Endodermal cell (in vitro differentiated cells): ENCODE measurements around the gene SPNS3. TPM values are rescaled to one million over a fixed set of nuclear protein-coding genes. Genes with fewer than 3 reads are reported as not detected.

Experiments
- DNase-seq: peaks from one replicate; pipeline ENCODE4 v3.0.0-alpha.2; 2017
- H3K27ac ChIP-seq: 2 replicates; pipeline ENCODE4 v1.5.1; 2013; ENCODE audit warnings: mild to moderate bottlenecking, low read depth, low read length, moderate library complexity
- H3K27me3 ChIP-seq: 2 replicates; pipeline ENCODE4 v1.6.1; 2013; ENCODE audit warnings: mild to moderate bottlenecking, low read length, moderate library complexity; ENCODE audit not compliant: insufficient read depth, control insufficient read depth, poor library complexity, severe bottlenecking
- H3K36me3 ChIP-seq: 2 replicates; pipeline ENCODE4 v1.7.0; 2013; ENCODE audit warnings: mild to moderate bottlenecking, low read length, moderate library complexity; ENCODE audit not compliant: control insufficient read depth, insufficient read depth
- H3K4me1 ChIP-seq: one replicate; pipeline ENCODE4 v1.7.0; 2013; ENCODE audit warnings: low read length; ENCODE audit not compliant: control insufficient read depth, insufficient read depth
- H3K4me3 ChIP-seq: 2 replicates; pipeline ENCODE4 v1.5.1; 2013; ENCODE audit warnings: mild to moderate bottlenecking, low read length, moderate library complexity
- H3K9ac ChIP-seq: 2 replicates; pipeline ENCODE4 v1.6.1; 2013; ENCODE audit warnings: mild to moderate bottlenecking, low read length, moderate library complexity; ENCODE audit not compliant: poor library complexity, severe bottlenecking; ENCODE audit errors: extremely low read depth
- H3K9me3 ChIP-seq: 2 replicates; pipeline ENCODE4 v1.6.1; 2013; ENCODE audit warnings: mild to moderate bottlenecking, low read length, moderate library complexity; ENCODE audit not compliant: control insufficient read depth
- H3K27ac Mint-ChIP-seq: 2 replicates; pipeline ENCODE4 v1.8.0; 2020; ENCODE audit warnings: mixed read lengths
- H3K27me3 Mint-ChIP-seq: 2 replicates; pipeline ENCODE4 v1.8.0; 2021; ENCODE audit warnings: mild to moderate bottlenecking, mixed read lengths; ENCODE audit not compliant: insufficient read depth
- H3K36me3 Mint-ChIP-seq: 2 replicates; pipeline ENCODE4 v1.8.0; 2020; ENCODE audit warnings: low read depth, mixed read lengths
- H3K4me1 Mint-ChIP-seq: 2 replicates; pipeline ENCODE4 v1.8.0; 2020; ENCODE audit warnings: mixed read lengths
- H3K4me3 Mint-ChIP-seq: 2 replicates; pipeline ENCODE4 v1.8.0; 2020; ENCODE audit warnings: mild to moderate bottlenecking, moderate library complexity, mixed read lengths
- H3K9me3 Mint-ChIP-seq: 2 replicates; pipeline ENCODE4 v1.8.0; 2020; ENCODE audit warnings: mild to moderate bottlenecking, mixed read lengths
- WGBS, 2 experiments: methylation state at CpG; one replicate each; pipeline versions ENCODE4 v1.1.5 to v1.1.7; 2013; ENCODE audit warnings: missing lambda C conversion rate in 2 of 2, mixed read lengths in 1 of 2; ENCODE audit not compliant: insufficient coverage in 1 of 2, insufficient read length in 1 of 2; 5-methylcytosine and 5-hydroxymethylcytosine counted together
- total RNA-seq, 2 donors: library from RNA; stranded (reverse); fragmentation: NEBNext Ultra II Directional in 1 of 2; extraction: Animal tissue kit (Norgen Biotek cat#: 25700) in 1 of 2; gene quantifications; 2 replicates in 1 of 2; 3 replicates in 1 of 2; pipeline ENCODE4 v1.2.1, GENCODE V29; 2021
- TF ChIP-seq, protein P1 (sequence below): fragments of 200-600 bp; sonication (generic); conservative IDR thresholded peaks from 2 replicates; pipeline ENCODE4 v1.5.0; 2021; ENCODE audit warnings: antibody characterized with exemption, mild to moderate bottlenecking

SPNS3 gene
- total RNA-seq, 2 donors from 2014 or later, result not detected

GRCh38 chr17:4518901-4519300 is 85.2 kb downstream of the SPNS3 start:
- 87 to 95% methylated on average over 8 to 10 of the region's 10 CpGs for WGBS, 2 experiments
- no peaks in the 10 kb centered on the region for H3K4me1 ChIP-seq
- H3K9me3 ChIP-seq, result no peaks in the 10 kb centered on the region
- no peak overlapping the region for H3K9ac ChIP-seq
- Mint-ChIP-seq H3K36me3 (no peaks in the 10 kb centered on the region), H3K27me3 (peaks cover 11% of the 10 kb centered on the region), H3K27ac (no peak overlapping the region), H3K4me3 (no peak overlapping the region), H3K4me1 (peaks cover 7% of the 10 kb centered on the region), H3K9me3 (no peaks in the 10 kb centered on the region)
- TF ChIP-seq, protein P1, sequence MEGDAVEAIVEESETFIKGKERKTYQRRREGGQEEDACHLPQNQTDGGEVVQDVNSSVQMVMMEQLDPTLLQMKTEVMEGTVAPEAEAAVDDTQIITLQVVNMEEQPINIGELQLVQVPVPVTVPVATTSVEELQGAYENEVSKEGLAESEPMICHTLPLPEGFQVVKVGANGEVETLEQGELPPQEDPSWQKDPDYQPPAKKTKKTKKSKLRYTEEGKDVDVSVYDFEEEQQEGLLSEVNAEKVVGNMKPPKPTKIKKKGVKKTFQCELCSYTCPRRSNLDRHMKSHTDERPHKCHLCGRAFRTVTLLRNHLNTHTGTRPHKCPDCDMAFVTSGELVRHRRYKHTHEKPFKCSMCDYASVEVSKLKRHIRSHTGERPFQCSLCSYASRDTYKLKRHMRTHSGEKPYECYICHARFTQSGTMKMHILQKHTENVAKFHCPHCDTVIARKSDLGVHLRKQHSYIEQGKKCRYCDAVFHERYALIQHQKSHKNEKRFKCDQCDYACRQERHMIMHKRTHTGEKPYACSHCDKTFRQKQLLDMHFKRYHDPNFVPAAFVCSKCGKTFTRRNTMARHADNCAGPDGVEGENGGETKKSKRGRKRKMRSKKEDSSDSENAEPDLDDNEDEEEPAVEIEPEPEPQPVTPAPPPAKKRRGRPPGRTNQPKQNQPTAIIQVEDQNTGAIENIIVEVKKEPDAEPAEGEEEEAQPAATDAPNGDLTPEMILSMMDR, result no peak
- H3K36me3 ChIP-seq, result no peaks in the 10 kb centered on the region
- no peaks in the 10 kb centered on the region for H3K27me3 ChIP-seq
- no peak overlapping the region for H3K4me3 ChIP-seq
- no peak for DNase-seq
- no peak overlapping the region for H3K27ac ChIP-seq

DNA sequence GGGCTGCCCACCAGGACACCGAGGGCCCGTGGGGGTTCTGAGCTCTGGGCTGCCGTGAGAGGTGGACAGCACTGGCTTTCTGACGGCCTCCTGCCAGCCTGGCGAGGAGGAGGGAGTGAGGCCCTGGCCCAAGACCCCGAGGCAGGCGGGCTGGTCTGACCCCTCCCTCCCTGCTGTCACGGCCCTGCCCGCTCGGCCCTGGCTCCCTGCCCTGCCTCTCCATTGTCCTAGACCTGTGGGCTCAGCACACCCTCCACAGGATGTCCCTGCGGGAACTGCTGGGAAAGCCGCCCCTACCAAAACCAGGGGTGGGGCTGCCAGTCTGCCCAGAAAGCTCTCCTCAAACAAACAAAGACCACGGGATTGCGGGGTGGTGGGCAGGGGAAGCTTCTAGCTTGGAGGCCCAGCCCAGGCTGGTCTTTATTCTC is 85.6 kb downstream of the SPNS3 start:
- no peaks in the 10 kb centered on the region for H3K9me3 ChIP-seq
- Mint-ChIP-seq H3K27me3 (peaks cover 15% of the 10 kb centered on the region), H3K9me3 (no peaks in the 10 kb centered on the region), H3K4me1 (peaks cover 7% of the 10 kb centered on the region), H3K4me3 (no peak overlapping the region), H3K27ac (no peak overlapping the region), H3K36me3 (no peaks in the 10 kb centered on the region)
- peak overlapping the region; percentile 6 for H3K27ac ChIP-seq
- no peak overlapping the region for H3K9ac ChIP-seq
- no peaks in the 10 kb centered on the region for H3K4me1 ChIP-seq
- 62 to 80% methylated on average over 6 to 14 of the region's 14 CpGs for WGBS, 2 experiments
- no peaks in the 10 kb centered on the region for H3K36me3 ChIP-seq
- DNase-seq, result peak; percentile 82
- no peak overlapping the region for H3K4me3 ChIP-seq
- TF ChIP-seq, protein P1, result no peak
- no peaks in the 10 kb centered on the region for H3K27me3 ChIP-seq

DNA sequence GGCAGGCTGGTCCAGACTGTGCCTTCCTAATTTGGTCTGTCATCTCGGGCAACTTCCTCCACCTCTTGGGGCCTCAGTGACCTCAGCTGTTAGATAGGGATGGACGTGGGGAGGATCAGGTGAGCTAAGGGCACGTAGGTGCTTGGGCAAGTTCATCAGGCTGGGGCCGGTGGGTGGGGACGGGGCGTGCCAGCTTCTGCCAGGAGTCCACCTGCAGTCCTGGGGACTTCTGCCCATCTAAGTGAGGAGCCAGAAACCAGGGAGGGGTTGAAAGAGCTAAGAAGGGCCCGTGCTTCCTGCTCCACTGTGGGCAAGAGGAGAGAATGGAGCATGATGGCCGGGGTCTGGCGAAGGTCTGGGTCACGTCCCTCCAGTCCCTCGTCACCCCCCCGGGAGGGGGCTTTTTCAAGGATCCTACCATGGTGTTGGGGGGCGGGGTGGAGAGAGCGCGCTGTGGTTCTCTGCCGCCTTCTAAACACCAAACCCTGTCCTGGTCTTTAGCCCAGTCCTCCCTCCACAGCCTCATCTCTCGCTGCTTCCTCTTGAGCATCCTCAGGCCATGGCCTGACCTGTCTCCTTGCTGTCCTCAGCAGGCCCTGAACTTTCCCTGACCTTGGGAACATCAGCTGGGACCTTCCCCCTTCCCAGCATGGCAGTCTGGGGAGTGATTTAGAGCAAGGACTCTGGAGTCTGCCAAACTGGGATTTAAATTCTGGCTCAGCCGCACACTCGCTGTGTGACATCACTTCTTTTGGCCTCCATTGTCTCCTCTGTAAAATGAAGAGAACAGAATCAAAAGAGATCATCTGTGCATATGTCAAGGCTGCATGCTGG is 86.5 kb downstream of the SPNS3 start:
- Histone ChIP-seq H3K9ac (no peak overlapping the region), H3K4me1 (no peaks in the 10 kb centered on the region), H3K27ac (no peak overlapping the region), H3K9me3 (no peaks in the 10 kb centered on the region), H3K4me3 (no peak overlapping the region), H3K27me3 (no peaks in the 10 kb centered on the region), H3K36me3 (no peaks in the 10 kb centered on the region)
- WGBS, 2 experiments, result 92 to 98% methylated on average over 9 to 19 of the region's 19 CpGs
- Mint-ChIP-seq H3K4me1 (peaks cover 7% of the 10 kb centered on the region), H3K27ac (peak overlapping the region; percentile 30), H3K9me3 (no peaks in the 10 kb centered on the region), H3K4me3 (no peak overlapping the region), H3K27me3 (peaks cover 19% of the 10 kb centered on the region), H3K36me3 (no peaks in the 10 kb centered on the region)
- DNase-seq, result no peak
- TF ChIP-seq, protein P1, result no peak
